ENCODE results near the gene CNTNAP2.

- TF ChIP-seq GATA2 (IDR thresholded peaks at IDR 0.05; ENCODE audit: low read depth, low read length) (no peak), GATA3 (IDR thresholded peaks at IDR 0.05; ENCODE audit: low read depth, low read length) (no peak)
These were observed 1035.1 kb downstream of the CNTNAP2 start for GRCh38 chr7:147151661-147152060.
